ENCODE results near the gene CCR7.
"Not testable (repeated sequence)": the region's sequence is repeated elsewhere in the genome, so short reads cannot be mapped to it uniquely, and the experiment has no call there.

The CCR7 gene

DNA sequence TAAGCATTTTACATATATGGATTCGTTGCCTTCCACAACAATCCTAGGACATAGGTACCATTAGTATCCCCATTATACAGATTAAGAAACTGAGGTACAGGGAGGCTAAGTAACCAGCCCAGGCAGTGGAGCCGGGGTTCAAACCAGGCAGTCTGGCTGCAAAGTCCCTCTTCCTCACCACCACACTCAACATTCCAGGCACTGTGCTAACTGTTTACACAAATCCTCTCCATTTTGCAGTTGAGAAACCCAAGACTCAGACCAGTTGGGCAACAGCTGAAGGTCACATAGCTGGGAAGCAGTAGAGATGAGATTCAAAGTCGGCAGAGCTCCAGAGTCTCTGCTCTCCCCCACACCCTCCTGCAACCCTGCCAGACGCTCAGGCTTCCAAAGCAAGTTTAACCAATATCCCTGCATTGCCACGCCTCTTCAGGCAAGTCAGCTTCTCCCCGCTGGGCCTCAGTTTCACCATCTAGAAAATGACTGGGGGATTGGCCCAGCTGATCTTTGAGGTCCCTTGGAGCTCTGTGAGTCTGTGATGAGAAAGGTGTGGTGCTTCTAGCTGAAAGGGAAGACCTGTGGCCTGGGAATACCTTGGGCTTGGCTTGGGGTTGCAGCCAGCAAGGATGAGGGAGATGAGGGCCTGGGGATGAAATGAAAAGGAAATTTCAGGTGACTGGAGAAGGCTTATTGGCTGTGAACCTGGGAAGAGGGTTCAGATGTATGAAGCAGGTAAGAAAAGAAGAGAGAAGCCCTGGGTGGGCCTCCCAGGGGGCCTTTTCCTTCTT lies 14.0 kb downstream of the CCR7 start:
- no peak for DNase-seq (ENCODE audit: low spot score)

DNA sequence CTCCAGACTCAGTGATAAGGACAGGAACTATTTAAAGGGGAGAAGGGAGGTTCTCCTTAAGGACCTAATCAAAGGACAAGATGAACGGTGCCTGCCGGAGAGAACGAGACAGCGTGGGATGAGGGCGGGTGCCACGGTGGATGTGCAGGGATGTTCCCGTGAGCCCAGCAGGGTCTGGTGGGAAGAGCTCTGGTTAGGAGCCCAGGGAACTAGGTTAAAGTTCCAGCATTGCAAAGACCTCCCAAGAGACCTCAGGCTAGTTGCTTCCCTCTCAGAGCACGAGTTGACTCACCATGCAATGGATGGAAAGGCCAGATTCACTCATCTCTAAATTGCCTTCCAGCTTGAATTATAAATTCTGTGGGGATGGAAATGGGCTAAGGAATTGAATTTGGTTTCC lies 14.7 kb downstream of the CCR7 start:
- DNase-seq (ENCODE audit: low spot score) = no peak

- DNase-seq (ENCODE audit: low spot score) = no peak
Observed at GRCh38 chr17:40548982-40549685, 16.1 kb downstream of the CCR7 start.

- no peak for DNase-seq (ENCODE audit: low spot score)
Observed at GRCh38 chr17:40548491-40548981, 16.7 kb downstream of the CCR7 start.

- no peak for DNase-seq (ENCODE audit: low spot score)
Observed at GRCh38 chr17:40547785-40548478, 17.3 kb downstream of the CCR7 start.

DNA sequence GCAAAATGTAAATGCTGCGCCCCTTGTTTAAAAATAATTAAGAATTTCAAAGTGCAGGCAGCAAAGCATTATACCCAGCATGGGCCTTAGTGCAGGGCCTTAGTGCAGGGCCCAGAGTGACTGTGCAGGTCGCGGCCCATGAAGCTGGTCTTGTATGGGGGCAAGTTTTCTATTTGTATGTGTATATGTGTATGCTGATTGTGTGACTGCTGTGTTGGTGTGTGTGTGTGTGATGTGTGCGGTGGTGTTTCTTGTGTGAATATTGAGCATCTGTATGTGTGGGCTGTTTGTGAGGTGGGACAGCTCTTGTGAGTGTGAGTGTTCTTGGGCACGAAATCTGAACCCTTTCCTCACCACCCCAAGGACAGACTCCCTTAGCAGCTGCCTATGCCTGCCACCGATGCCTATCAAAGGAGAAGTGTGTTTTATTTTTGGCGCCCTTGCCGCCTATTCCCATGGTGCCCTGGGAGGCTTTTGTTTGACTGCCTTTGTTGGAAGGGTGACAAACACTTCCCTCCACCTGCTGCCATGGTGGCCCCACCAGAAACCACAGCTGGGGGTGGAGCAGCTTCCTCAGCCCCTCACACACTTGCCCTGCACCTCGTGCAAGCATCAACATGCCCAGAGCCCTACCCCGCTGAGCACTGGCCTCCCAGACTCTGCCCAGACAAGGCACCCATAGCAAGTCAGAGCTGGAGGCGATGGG lies 18.0 kb downstream of the CCR7 start:
- no peak for DNase-seq (ENCODE audit: low spot score)

GRCh38 chr17:40546497-40546896 lies 18.8 kb downstream of the CCR7 start:
- not testable (repeated sequence) for DNase-seq (ENCODE audit: low spot score)

DNA sequence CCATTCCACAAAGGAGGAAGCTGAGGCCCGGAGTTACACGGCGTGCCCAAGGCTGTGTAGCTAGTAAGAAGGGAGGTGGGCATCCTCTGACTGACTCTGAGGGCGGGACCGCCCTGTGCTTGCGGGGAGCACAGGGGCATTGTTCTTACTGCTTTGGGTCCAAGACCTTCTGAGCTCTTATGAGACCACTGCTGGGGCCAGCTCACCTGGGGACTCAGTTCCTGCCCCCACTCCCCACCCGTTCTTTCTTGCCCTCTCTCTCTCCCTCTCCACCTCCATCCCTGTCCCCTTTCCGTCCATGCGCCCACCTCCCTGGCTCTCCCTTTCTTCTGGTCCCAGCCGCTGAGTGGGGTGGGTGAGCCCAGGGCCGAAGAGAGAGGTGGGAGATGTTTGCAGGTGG lies 19.6 kb downstream of the CCR7 start:
- no peak for DNase-seq (ENCODE audit: low spot score)

DNA sequence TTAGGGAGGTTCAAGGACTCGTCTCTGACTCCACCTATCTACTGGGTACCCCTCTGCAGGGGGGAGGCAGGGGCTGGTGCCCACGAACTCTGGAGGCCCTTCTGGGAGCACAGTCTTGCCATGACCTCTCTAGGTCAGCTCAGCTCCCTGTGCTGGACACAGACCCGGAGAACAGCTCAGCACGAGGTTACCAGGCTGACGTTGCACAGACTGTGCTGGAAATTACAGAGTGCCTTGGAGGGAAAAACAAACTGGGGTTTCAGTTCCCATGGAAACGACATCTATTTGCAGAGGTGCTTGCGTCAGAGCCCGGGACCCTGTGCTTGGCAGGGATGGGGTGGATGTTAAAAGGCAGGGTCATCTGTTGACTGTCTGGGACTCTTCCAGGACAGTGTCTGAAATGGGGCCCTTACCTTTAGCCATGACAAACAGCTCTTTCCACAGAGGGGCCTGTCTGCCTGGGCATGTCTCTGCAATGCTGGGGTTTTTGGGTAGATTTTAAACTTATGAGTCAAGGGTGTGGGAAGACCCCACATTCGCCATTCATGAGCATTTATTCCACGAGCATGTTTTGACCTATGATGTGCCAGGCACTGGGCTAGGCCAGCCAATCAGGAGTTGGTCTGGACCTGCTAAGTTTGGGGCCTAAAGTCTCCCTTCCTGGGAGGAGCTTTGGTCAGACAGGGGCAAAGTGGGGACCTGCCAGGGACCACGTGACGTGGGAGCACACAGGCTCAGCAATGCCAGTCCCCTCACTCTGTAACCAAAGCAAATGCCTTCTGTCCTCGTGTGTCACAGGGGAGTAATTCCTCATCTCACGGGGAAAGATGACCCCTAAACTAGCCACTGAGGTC lies 22.5 kb downstream of the CCR7 start:
- no peak for DNase-seq (ENCODE audit: low spot score)

DNA sequence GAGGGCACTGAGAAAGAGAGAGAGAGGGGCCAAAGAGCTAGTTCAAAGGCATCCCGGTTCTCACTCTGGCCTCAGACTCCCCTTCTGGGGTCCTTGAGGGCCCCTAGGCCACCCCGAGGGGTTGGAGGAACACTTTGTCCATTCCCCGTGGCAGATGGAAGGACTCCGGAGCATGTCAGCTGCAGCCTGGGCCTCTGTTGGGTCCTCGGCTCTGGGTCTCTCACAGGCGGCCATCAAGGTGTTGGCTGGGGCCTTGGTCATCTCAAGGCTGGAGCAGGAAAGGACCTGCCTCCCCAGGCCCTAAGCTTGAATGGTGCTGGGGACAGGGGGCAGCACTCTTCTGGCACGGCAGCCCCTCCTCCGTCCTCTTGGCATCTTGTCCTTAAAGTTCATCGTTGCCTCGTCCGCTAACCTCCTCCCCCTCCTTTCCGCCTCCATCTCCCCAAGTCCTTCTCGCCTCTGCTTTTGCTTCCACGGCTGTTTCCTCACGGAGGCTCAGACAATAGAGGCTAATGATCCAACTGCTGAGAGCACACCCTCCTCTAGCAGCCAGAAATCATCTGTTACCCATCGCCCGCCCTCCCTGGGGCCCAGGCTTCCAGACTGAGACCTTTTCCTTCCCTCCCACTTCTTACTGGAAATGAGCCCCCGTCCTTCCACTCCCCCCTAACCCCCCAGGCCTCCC lies 23.3 kb downstream of the CCR7 start:
- DNase-seq (ENCODE audit: low spot score) = no peak

- no peak for DNase-seq (ENCODE audit: low spot score)
Observed at GRCh38 chr17:40541060-40541872, 24.0 kb downstream of the CCR7 start.

- DNase-seq (ENCODE audit: low spot score) = no peak
Observed at GRCh38 chr17:40540448-40540847, 24.8 kb downstream of the CCR7 start.

DNA sequence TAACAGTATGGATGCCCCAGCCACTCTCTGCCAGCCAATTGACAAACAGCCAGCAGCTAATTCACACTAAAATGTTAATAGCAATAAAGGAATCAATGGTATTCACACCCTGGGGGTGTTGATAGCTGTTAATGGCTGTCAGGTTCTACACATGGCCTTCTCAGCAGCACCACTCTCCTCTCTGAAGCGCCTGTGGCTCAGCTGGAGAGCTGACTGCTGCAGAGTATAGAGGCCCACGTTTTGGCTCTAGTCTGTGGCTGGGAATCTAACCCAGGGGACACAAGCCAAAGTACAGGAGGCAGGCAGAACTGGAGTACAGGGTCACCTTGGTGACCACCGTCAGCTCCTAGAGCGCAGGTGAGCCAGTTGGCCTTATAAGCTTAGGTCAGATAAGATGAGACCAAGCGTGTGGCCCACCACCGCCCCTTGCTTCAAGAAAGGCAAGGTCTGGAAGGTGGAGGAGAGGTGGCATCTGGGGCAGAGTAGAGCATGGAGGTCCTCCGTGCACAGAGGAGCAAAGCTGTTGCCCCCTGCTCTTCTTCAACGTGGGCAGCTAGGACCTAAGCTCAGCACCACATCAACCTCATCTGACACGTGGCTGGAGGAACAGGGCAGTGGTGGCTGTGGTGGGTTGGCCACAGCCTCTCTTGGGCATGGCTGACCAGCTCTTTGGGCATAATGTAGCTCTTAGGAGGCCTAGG lies 25.4 kb downstream of the CCR7 start:
- no peak for DNase-seq (ENCODE audit: low spot score)

DNA sequence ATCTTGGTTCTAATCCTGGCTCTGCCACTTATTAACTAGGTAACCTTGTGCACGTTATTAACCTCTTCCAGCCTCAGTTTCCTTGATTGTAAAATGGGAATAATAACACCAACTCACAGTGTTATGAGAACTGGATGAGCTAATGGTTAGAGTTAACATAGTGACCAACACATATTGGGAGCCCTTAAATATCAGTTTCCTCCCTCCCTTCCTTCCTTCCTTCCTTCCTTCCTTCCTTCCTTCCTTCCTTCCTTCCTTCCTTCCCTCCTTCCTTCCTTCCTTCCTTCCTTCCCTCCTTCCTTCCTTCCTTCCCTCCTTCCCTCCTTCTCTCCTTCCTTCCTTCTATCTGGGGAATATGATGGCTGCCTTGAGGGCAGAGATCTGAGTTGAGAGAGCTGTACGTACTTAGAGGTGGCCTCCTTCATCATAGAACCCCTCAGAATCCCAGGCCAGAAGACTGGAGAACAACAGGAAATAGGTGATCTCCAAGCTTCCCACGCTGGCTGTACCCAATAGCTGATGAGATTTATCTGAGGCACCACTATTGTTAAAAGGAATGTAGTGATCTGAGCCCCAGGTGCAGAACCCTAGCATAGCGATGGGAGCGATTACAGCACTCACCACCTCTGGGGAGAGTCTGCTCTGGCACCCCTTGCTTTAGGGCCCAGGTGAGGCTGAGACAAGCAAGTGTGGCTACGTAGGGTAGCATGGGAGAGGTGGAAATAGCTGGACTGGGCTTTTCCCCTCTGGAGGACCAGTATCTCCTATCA lies 26.2 kb downstream of the CCR7 start:
- DNase-seq (ENCODE audit: low spot score) = no peak

DNA sequence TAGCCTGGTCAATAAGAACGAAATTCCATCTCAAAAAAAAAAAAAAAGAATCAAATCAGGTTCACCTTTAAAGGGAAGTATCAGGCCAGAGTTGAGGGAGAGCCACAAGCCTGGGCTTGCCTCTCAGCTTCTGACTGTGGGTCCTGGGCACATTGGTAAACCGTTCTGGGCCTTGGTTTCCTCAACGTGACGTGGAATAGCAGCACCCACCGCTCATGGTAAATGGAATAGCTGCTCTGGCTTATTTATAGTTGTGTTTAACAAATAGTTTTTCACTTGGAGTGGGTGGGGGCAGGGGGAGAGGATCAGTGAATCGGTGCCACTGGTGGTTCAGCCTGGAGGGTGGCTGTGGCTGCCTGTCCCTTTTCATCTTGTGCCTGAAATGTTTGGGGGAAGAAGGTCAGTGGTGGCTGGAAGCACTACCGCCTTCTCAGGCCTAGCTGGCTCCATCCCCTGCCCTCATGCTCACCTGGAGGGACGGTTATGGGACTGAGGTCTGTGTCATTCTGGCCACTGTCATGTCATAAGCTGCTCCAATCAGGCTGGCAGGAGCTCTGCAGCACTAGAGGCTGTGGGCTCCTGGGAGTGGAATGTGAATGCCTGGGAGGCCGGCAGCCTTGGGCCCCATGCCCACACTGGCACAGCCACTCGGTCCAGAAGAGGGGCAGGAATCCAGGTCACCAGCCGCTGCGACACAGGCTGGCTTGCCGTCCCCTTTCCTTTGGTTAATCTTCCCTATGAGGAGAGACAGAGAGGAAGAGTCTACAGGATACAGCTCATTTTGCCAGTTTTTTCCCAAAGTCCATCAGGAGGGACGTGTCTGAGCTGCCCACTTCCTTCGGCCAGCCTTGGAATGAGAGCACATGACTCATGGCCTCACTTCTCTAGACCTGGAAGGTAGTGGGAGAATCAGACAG lies 27.0 kb downstream of the CCR7 start:
- no peak for DNase-seq (ENCODE audit: low spot score)

GRCh38 chr17:40536295-40537171 lies 28.7 kb downstream of the CCR7 start:
- DNase-seq (ENCODE audit: low spot score) = no peak
